ENCODE results near the gene ANAPC7. TPM values are rescaled to one million over a fixed set of nuclear protein-coding genes. Genes with fewer than 3 reads are reported as not detected.
A peak's percentile ranks its signal among the peaks of the same experiment; 100 is the strongest.

ANAPC7 gene
- total and polyA plus RNA-seq, 9 of the 15 experiments (the other 6 are each of a cell fraction or from before 2014, with no cell fraction given): 46.7 to 158 (median 109) TPM

GRCh38 chr12:110354172-110354780, 49.2 kb downstream of the ANAPC7 start (continued):
- no peak for TF ChIP-seq MBD1 (CRISPR knock-in tag; IDR thresholded peaks at IDR 0.05)
- no peak for TF ChIP-seq TRIM25 (IDR thresholded peaks at IDR 0.05; ENCODE audit: borderline replicate concordance)
- TF ChIP-seq SRSF7 (optimal IDR thresholded peaks at IDR 0.05; ENCODE audit: low read depth, low read length): no peak
- no peak for TF ChIP-seq AFF4 (CRISPR knock-in tag; IDR thresholded peaks at IDR 0.05)
- peak; percentile 71; the same call in 1 of the 2 replicates for TF ChIP-seq CBX5 (IDR thresholded peaks at IDR 0.05; ENCODE audit: borderline replicate concordance, low read depth)
- no peak for TF ChIP-seq YBX1 (IDR thresholded peaks at IDR 0.05)
- no peak for TF ChIP-seq MCM5 (IDR thresholded peaks at IDR 0.05; ENCODE audit: low read depth)
- TF ChIP-seq NR3C1 (CRISPR knock-in tag; IDR thresholded peaks at IDR 0.05): no peak
- no peak for TF ChIP-seq GTF3C2 (IDR thresholded peaks at IDR 0.05; ENCODE audit: borderline replicate concordance, extremely low read depth, insufficient read length)
- no peak for TF ChIP-seq PHF20 (IDR thresholded peaks at IDR 0.05; ENCODE audit: partially characterized antibody)
- no peak for TF ChIP-seq MECOM (CRISPR knock-in tag; IDR thresholded peaks at IDR 0.05)
